Breast epithelium (tissue), 4 donors: Measurements from ENCODE around the gene CTDSPL. TPM values are rescaled to one million over a fixed set of nuclear protein-coding genes. Genes with fewer than 3 reads are reported as not detected.

ENCODE experiments used
- DNase-seq, 2 donors: peaks; one replicate each; pipeline ENCODE4 v3.0.0-alpha.2; 2019; ENCODE audit warnings: low spot score in 2 of 2
- H3K27ac ChIP-seq, 2 donors: fragments of 200-600 bp; sonication (generic) in 1 of 2; one replicate each; pipeline ENCODE4 v1.5.1; 2016 to 2019; ENCODE audit warnings: mild to moderate bottlenecking in 1 of 2
- H3K27me3 ChIP-seq, 2 donors: fragments of 200-600 bp; sonication (generic) in 1 of 2; one replicate each; pipeline versions ENCODE4 v1.5.1 to v1.6.0; 2017 to 2019; ENCODE audit warnings: control low read depth in 1 of 2, mild to moderate bottlenecking in 1 of 2
- H3K36me3 ChIP-seq: fragments of 200-600 bp; one replicate; pipeline ENCODE4 v1.5.1; 2019
- H3K4me1 ChIP-seq, 2 donors: fragments of 200-600 bp; sonication (generic); one replicate each; pipeline ENCODE4 v1.5.1; 2016 to 2019; ENCODE audit warnings: control low read depth in 1 of 2
- H3K4me3 ChIP-seq, 3 donors: fragments of 200-600 bp; sonication (generic); 1 replicate in 2 of 3; 2 replicates in 1 of 3; pipeline ENCODE4 v1.5.1; 2016 to 2019; ENCODE audit warnings: mild to moderate bottlenecking in 3 of 3, moderate library complexity in 2 of 3
- H3K9me3 ChIP-seq, 2 donors: fragments of 200-600 bp; sonication (generic) in 1 of 2; one replicate each; pipeline ENCODE4 v1.5.1; 2016 to 2019; ENCODE audit warnings: control low read depth in 1 of 2
- CTCF ChIP-seq, 3 donors: fragments of 450-650 bp; IDR thresholded peaks; one replicate each; pipeline ENCODE4 v1.5.1; 2016 to 2017; ENCODE audit warnings: antibody characterized with exemption in 3 of 3, mild to moderate bottlenecking in 3 of 3, moderate library complexity in 3 of 3
- POLR2A ChIP-seq: fragments of 450-650 bp; IDR thresholded peaks from one replicate; pipeline ENCODE4 v1.6.1; 2016; ENCODE audit warnings: antibody characterized with exemption, mild to moderate bottlenecking, moderate library complexity
- POLR2AphosphoS5 ChIP-seq, 3 donors: sonication (generic); formaldehyde crosslinking; IDR thresholded peaks; one replicate each; pipeline ENCODE4 v1.6.1; 2017; ENCODE audit warnings: antibody characterized with exemption in 3 of 3
- intact Hi-C: fragments of 100-400 bp; cut with DNase I; formaldehyde crosslinking; loops from one replicate; pipeline ENCODE4 v1.15.1; 2023; ENCODE audit warnings: low total_unique reads
- total RNA-seq, 3 donors: library from RNA; depleted of rRNA; stranded (reverse); fragments of >200 nt; gene quantifications; one replicate each; pipeline ENCODE4 v1.1.0, GENCODE V29; 2016

The CTDSPL gene
- total RNA-seq, 3 donors from 2014 or later = 40.0 to 80.8 (median 63.1) TPM

GRCh38 chr3:37862219-37862902 lies 681 bp downstream of the CTDSPL start:
- DNase-seq = peak in 1 of 2 donors; percentile 56
- H3K27ac ChIP-seq = peak overlapping the region; percentile 73 to 99
- peaks cover 0 to 3% of the 10 kb centered on the region in 2 donors for H3K9me3 ChIP-seq
- intact Hi-C loops = no loop called here
- peak overlapping the region; percentile 78 to 97 (median 79) for H3K4me3 ChIP-seq
- H3K36me3 ChIP-seq = no peaks in the 10 kb centered on the region
- H3K27me3 ChIP-seq = no peaks in the 10 kb centered on the region
- H3K4me1 ChIP-seq = peaks cover 0 to 7% of the 10 kb centered on the region in 2 donors
- TF ChIP-seq POLR2AphosphoS5 (IDR thresholded peaks at IDR 0.05) (peak in 1 of 3 donors; percentile 5), POLR2A (no peak)

DNA sequence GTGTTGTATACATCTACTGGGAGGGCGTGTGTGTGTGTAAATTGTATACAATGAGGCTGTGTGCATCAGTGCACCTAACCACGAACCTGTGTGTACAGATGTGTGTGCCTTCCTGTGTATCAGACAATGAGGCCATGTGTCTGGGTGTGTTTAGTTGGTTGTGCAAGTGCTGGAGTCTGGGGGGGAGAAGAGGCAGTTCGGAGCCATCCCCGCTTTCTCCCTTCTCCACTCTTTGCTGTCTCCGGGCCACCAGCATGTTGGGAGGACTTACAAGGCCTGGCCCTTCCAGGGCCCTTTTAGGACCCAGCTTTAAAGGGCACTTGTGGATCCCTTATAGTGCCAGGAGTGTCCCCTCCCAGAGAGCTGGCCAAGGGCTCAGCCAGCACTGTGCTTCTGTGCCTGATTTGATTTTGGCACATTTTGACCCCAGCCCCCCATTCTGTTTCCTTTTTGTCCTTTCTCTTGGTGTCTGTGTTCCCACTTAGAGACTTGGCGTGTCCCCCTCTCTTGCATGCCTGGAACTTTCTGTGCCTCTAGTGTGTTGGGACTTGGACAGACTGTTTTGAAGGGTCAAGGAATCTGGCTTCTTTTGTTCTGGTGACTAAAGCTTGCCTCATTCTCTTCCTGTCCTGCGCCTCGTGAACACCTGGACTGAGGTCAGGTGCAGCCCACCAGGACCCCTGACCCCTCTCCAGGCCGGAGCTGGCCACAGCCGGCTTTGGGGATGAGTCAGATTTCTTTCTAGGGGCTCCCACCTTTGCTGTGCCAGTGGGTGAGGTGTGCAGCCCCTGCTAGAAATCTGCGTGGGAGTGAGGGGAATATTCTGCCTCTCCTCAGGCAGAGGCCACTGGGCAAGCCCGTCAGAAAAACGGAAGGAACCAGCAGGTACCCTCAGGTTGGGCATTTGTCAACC lies 1.5 kb downstream of the CTDSPL start:
- intact Hi-C loops = no loop called here
- no peak for TF ChIP-seq CTCF (IDR thresholded peaks at IDR 0.05)

GRCh38 chr3:37863949-37864822 lies 2.5 kb downstream of the CTDSPL start:
- intact Hi-C loops = no loop called here
- no peaks in the 10 kb centered on the region for H3K27me3 ChIP-seq
- H3K9me3 ChIP-seq = peaks cover 0 to 3% of the 10 kb centered on the region in 2 donors
- H3K4me1 ChIP-seq = peaks cover 0 to 7% of the 10 kb centered on the region in 2 donors
- no peak for TF ChIP-seq POLR2A
- no peak for TF ChIP-seq POLR2AphosphoS5 (IDR thresholded peaks at IDR 0.05)
- no peak for TF ChIP-seq CTCF (IDR thresholded peaks at IDR 0.05)
- peak overlapping the region; percentile 73 to 99 for H3K27ac ChIP-seq
- H3K4me3 ChIP-seq = peak overlapping the region in 2 of 3 donors; percentile 79 to 97
- H3K36me3 ChIP-seq = no peaks in the 10 kb centered on the region
- DNase-seq = no peak

More for the DNA sequence above, 1.5 kb downstream of the CTDSPL start:
- H3K36me3 ChIP-seq = no peaks in the 10 kb centered on the region
- H3K4me1 ChIP-seq = peaks cover 0 to 7% of the 10 kb centered on the region in 2 donors
- H3K9me3 ChIP-seq = peaks cover 0 to 3% of the 10 kb centered on the region in 2 donors
- DNase-seq = no peak
- H3K4me3 ChIP-seq = peak overlapping the region; percentile 78 to 97 (median 79)
- peak overlapping the region; percentile 73 to 99 for H3K27ac ChIP-seq
- no peaks in the 10 kb centered on the region for H3K27me3 ChIP-seq

DNA sequence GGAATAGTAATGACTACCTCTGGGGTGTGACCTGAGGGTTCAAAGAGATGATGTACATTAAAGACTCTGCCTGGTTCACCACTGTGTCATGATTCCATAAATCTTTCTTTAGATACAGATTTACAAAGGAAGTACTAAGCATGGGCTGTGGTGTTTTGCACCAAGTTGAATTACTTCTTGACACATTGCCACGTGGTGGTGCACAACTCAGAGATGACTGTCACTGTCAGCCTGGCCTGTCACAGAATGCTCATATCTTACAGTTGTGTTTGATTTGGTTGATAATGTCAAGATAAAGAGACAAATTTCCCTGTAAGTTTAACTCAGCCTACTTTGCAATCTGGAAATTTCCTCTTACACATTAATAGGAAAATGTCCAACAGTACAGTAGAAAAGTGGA lies 3.2 kb downstream of the CTDSPL start:
- intact Hi-C loops = no loop called here
- TF ChIP-seq POLR2A = no peak
- TF ChIP-seq POLR2AphosphoS5 (IDR thresholded peaks at IDR 0.05) = no peak
- TF ChIP-seq CTCF (IDR thresholded peaks at IDR 0.05) = no peak

DNA sequence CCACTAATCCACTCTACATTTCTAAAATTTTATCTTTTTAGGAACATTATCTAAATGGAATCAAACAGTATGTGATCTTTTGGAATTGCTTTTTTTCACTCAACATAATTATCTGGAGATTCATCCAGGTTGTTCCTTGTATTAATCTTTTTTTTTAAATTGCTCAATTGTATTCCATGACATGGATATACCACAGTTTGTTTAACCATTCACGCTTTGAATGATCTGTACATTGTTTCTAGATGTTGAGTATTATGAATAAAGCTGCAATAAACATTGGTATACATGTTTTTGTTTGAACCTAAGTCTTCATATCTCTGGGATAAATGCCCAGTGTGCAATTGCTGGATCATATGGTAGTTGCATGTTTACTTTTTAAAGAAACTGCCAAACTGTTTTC lies 5.5 kb downstream of the CTDSPL start:
- Histone ChIP-seq H3K27ac (no peak overlapping the region), H3K36me3 (no peaks in the 10 kb centered on the region), H3K4me1 (peaks cover 0 to 7% of the 10 kb centered on the region in 2 donors), H3K4me3 (no peak overlapping the region), H3K9me3 (peaks cover 0 to 16% of the 10 kb centered on the region in 2 donors), H3K27me3 (no peaks in the 10 kb centered on the region)
- intact Hi-C loops = no loop called here
- TF ChIP-seq CTCF (IDR thresholded peaks at IDR 0.05) (no peak), POLR2A (no peak), POLR2AphosphoS5 (IDR thresholded peaks at IDR 0.05) (no peak)
- no peak for DNase-seq

More for the DNA sequence above, 3.2 kb downstream of the CTDSPL start:
- H3K36me3 ChIP-seq = no peaks in the 10 kb centered on the region
- H3K27me3 ChIP-seq = no peaks in the 10 kb centered on the region
- H3K9me3 ChIP-seq = peaks cover 0 to 3% of the 10 kb centered on the region in 2 donors
- DNase-seq = no peak
- H3K27ac ChIP-seq = no peak overlapping the region
- peaks cover 0 to 7% of the 10 kb centered on the region in 2 donors for H3K4me1 ChIP-seq
- H3K4me3 ChIP-seq = no peak overlapping the region
